ENCODE measurements around the gene MMAA. TPM values are rescaled to one million over a fixed set of nuclear protein-coding genes. Genes with fewer than 3 reads are reported as not detected.

MMAA gene
- total and polyA plus RNA-seq, 9 donors: 2.1 to 8.9 (median 6.2) TPM

GRCh38 chr4:145625677-145626622, 6.8 kb downstream of the MMAA start:
- H3K27me3 ChIP-seq: no peaks in the 10 kb centered on the region
- H3K9me3 ChIP-seq: no peaks in the 10 kb centered on the region
- no peaks in the 10 kb centered on the region for H3K36me3 ChIP-seq
- no peak for TF ChIP-seq POLR2A (IDR thresholded peaks at IDR 0.05)
- TF ChIP-seq CTCF (IDR thresholded peaks at IDR 0.05): no peak
- no peak for TF ChIP-seq EP300 (IDR thresholded peaks at IDR 0.05)
- 84 to 90% (median 85%) methylated on average over 10 of the region's 10 CpGs for WGBS, 3 donors
- intact Hi-C loops (cut with DNase I): no loop called here
- no peak overlapping the region for H3K27ac ChIP-seq
- no peaks in the 10 kb centered on the region for H3K4me1 ChIP-seq (ENCODE audit: insufficient read depth)
- no peak overlapping the region for H3K4me3 ChIP-seq
- no peak for DNase-seq

GRCh38 chr4:145626623-145626982, 7.4 kb downstream of the MMAA start:
- TF ChIP-seq EP300 (IDR thresholded peaks at IDR 0.05): no peak
- TF ChIP-seq CTCF (IDR thresholded peaks at IDR 0.05): no peak
- TF ChIP-seq POLR2A (IDR thresholded peaks at IDR 0.05): no peak
- intact Hi-C loops (cut with DNase I): no loop called here

GRCh38 chr4:145635117-145635516, 15.9 kb downstream of the MMAA start:
- no peaks in the 10 kb centered on the region for H3K9me3 ChIP-seq
- H3K36me3 ChIP-seq: no peaks in the 10 kb centered on the region
- DNase-seq: no peak
- H3K27me3 ChIP-seq: no peaks in the 10 kb centered on the region
- H3K27ac ChIP-seq: no peak overlapping the region
- no peaks in the 10 kb centered on the region for H3K4me1 ChIP-seq (ENCODE audit: insufficient read depth)
- intact Hi-C loops (cut with DNase I): no loop called here
- TF ChIP-seq POLR2A (IDR thresholded peaks at IDR 0.05) (no peak), CTCF (IDR thresholded peaks at IDR 0.05) (no peak), EP300 (IDR thresholded peaks at IDR 0.05) (no peak)
- 85 to 100% (median 90%) methylated on average over 1 of the region's 1 CpG for WGBS, 3 donors
- H3K4me3 ChIP-seq: no peak overlapping the region

More at GRCh38 chr4:145626623-145626982, 7.4 kb downstream of the MMAA start:
- no peaks in the 10 kb centered on the region for H3K27me3 ChIP-seq
- no peaks in the 10 kb centered on the region for H3K9me3 ChIP-seq
- no peak overlapping the region for H3K4me3 ChIP-seq
- 77 to 80% (median 78%) methylated on average over 2 of the region's 2 CpGs for WGBS, 3 donors
- H3K4me1 ChIP-seq (ENCODE audit: insufficient read depth): no peaks in the 10 kb centered on the region
- H3K27ac ChIP-seq: no peak overlapping the region
- no peaks in the 10 kb centered on the region for H3K36me3 ChIP-seq
- no peak for DNase-seq

GRCh38 chr4:145635630-145636029, 16.4 kb downstream of the MMAA start:
- DNase-seq: no peak
- no peaks in the 10 kb centered on the region for H3K27me3 ChIP-seq
- no peaks in the 10 kb centered on the region for H3K36me3 ChIP-seq
- no peak for TF ChIP-seq EP300 (IDR thresholded peaks at IDR 0.05)
- TF ChIP-seq POLR2A (IDR thresholded peaks at IDR 0.05): no peak
- no peak for TF ChIP-seq CTCF (IDR thresholded peaks at IDR 0.05)
- H3K9me3 ChIP-seq: no peaks in the 10 kb centered on the region
- intact Hi-C loops (cut with DNase I): no loop called here
- no peaks in the 10 kb centered on the region for H3K4me1 ChIP-seq (ENCODE audit: insufficient read depth)
- no peak overlapping the region for H3K4me3 ChIP-seq
- H3K27ac ChIP-seq: no peak overlapping the region
